T1000 (cell line): Measurements from ENCODE around the gene NOTCH2NLA.
"Not testable (repeated sequence)": the region's sequence is repeated elsewhere in the genome, so short reads cannot be mapped to it uniquely, and the experiment has no call there.

Experiments used
- DNase-seq: peaks from one replicate; lab custom pipeline; 2025; ENCODE audit warnings: mixed read lengths; lab: John Stamatoyannopoulos, UW

Gene NOTCH2NLA

GRCh38 chr1:146167273-146167672 is 61.5 kb downstream of the NOTCH2NLA start:
- not testable (repeated sequence) for DNase-seq

GRCh38 chr1:146144465-146144864 is 84.4 kb downstream of the NOTCH2NLA start, which contains the start of gene NBPF10:
Gene NBPF10 (minus strand): TSS chr1:146144804. CDS start chr1:146144769, 35 bp downstream.
- DNase-seq = not testable (repeated sequence)
